PC-9 (cell line): ENCODE results near the gene ANKFN1. TPM values are rescaled to one million over a fixed set of nuclear protein-coding genes. Genes with fewer than 3 reads are reported as not detected.

Experiments used
- BruUV-seq: library from RNA; stranded (reverse); fragments of 400-500 nt; replicated peaks from 2 replicates; lab custom pipeline; 2021; lab: Mats Ljungman, UMichigan
- CTCF ChIA-PET: fragments of 300-600 bp; sonication (Branson Sonifier 250); formaldehyde crosslinking; loops from one replicate; lab custom pipeline; 2022; ENCODE audit warnings: antibody characterized with exemption; lab: Charles Lee
- POLR2A ChIA-PET: fragments of 300-600 bp; sonication (Branson Sonifier 250); formaldehyde crosslinking; loops from one replicate; lab custom pipeline; 2022; ENCODE audit warnings: antibody characterized with exemption; ENCODE audit not compliant: unreplicated experiment; lab: Charles Lee
- DNase-seq, 2 experiments: peaks; one replicate each; pipeline versions ENCODE4 v3.0.0 to v3.0.0-alpha.2; 2015 to 2022; ENCODE audit warnings: mixed read lengths in 1 of 2
- H2AFZ ChIP-seq: fragments of 200-600 bp; sonication (generic); 2 replicates; pipeline ENCODE4 v1.8.1; 2017; ENCODE audit warnings: antibody characterized with exemption
- H3F3A ChIP-seq: fragments of 200-600 bp; sonication (generic); 2 replicates; pipeline ENCODE4 v1.8.1; 2017; ENCODE audit warnings: antibody characterized with exemption, mild to moderate bottlenecking, low read depth; ENCODE audit not compliant: insufficient read depth
- H3K27ac ChIP-seq: fragments of 200-600 bp; sonication (generic); 2 replicates; pipeline ENCODE4 v1.6.1; 2016; ENCODE audit warnings: mixed run types
- H3K27me3 ChIP-seq: fragments of 200-600 bp; sonication (generic); 2 replicates; pipeline ENCODE4 v1.6.1; 2016; ENCODE audit warnings: low read depth, mixed run types; ENCODE audit not compliant: insufficient read depth
- H3K36me3 ChIP-seq: fragments of 200-600 bp; sonication (generic); 2 replicates; pipeline ENCODE4 v1.6.1; 2016; ENCODE audit warnings: low read depth, mixed run types
- H3K4me1 ChIP-seq: fragments of 200-600 bp; sonication (generic); replicated peaks from 2 replicates; pipeline ENCODE4 v1.6.1; 2016; ENCODE audit warnings: mixed run types; ENCODE audit not compliant: insufficient read depth
- H3K4me2 ChIP-seq: fragments of 200-600 bp; sonication (generic); 2 replicates; pipeline ENCODE4 v1.6.1; 2017; ENCODE audit warnings: mixed run types
- H3K4me3 ChIP-seq: fragments of 200-600 bp; sonication (generic); 2 replicates; pipeline ENCODE4 v1.6.1; 2016; ENCODE audit warnings: mixed run types
- H3K79me2 ChIP-seq: fragments of 200-600 bp; sonication (generic); 2 replicates; pipeline ENCODE4 v1.6.1; 2017; ENCODE audit warnings: low read depth, mixed run types
- H3K9me2 ChIP-seq: fragments of 200-600 bp; sonication (generic); 2 replicates; pipeline ENCODE4 v1.8.1; 2017; ENCODE audit warnings: mild to moderate bottlenecking; ENCODE audit not compliant: insufficient read depth
- H3K9me3 ChIP-seq: fragments of 200-600 bp; sonication (generic); 2 replicates; pipeline ENCODE4 v1.8.1; 2016; ENCODE audit warnings: low read depth; ENCODE audit not compliant: insufficient read depth
- H4K20me1 ChIP-seq: fragments of 200-600 bp; sonication (generic); 2 replicates; pipeline ENCODE4 v1.8.1; 2017; ENCODE audit not compliant: insufficient read depth
- EZH2 ChIP-seq: fragments of 200-600 bp; sonication (generic); IDR thresholded peaks from 2 replicates; pipeline ENCODE4 v1.8.0; 2017; ENCODE audit warnings: antibody characterized with exemption, low read depth
- intact Hi-C: fragments of 100-400 bp; cut with micrococcal nuclease; formaldehyde crosslinking; loops from one replicate; pipeline ENCODE4 v1.10.0; 2022; ENCODE audit not compliant: unreplicated experiment
- total RNA-seq: library from RNA; stranded (reverse); gene quantifications from 2 replicates; pipeline ENCODE4 v1.2.3, GENCODE V29; 2021
- TF ChIP-seq, protein P1 (sequence below): fragments of 200-600 bp; sonication (generic); conservative IDR thresholded peaks from 2 replicates; pipeline ENCODE4 v1.6.1; 2017; ENCODE audit warnings: mixed run types, antibody characterized with exemption, mild to moderate bottlenecking, moderate library complexity

Gene ANKFN1
- total RNA-seq, 1 experiment from 2014 or later, result not detected

DNA sequence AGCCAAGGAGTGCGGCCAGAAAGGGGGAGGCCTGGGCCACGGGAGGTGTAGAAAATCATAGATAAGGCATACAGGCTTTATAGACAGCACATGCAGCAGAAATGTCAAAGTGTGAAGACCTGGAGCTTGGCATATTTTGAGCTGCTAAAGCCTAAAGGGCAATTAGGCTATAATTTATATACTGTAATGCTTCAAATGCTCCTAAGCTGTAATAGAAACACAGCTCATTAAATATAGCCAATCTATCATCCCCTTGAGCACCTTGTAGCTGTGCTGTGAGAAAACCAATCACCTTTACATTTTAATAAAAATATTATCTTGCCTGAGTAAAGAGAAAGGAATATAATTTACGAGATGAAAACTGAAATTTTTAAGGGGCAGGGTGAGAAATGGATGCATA is 342.3 kb downstream of the ANKFN1 start:
- intact Hi-C loops, result loop anchor here (5.0 kb wide), 1 partner anchor 287 kb away; no protein-coding TSS in a partner anchor
- no peak for TF ChIP-seq EZH2
- TF ChIP-seq, protein P1, sequence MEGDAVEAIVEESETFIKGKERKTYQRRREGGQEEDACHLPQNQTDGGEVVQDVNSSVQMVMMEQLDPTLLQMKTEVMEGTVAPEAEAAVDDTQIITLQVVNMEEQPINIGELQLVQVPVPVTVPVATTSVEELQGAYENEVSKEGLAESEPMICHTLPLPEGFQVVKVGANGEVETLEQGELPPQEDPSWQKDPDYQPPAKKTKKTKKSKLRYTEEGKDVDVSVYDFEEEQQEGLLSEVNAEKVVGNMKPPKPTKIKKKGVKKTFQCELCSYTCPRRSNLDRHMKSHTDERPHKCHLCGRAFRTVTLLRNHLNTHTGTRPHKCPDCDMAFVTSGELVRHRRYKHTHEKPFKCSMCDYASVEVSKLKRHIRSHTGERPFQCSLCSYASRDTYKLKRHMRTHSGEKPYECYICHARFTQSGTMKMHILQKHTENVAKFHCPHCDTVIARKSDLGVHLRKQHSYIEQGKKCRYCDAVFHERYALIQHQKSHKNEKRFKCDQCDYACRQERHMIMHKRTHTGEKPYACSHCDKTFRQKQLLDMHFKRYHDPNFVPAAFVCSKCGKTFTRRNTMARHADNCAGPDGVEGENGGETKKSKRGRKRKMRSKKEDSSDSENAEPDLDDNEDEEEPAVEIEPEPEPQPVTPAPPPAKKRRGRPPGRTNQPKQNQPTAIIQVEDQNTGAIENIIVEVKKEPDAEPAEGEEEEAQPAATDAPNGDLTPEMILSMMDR, result no peak

DNA sequence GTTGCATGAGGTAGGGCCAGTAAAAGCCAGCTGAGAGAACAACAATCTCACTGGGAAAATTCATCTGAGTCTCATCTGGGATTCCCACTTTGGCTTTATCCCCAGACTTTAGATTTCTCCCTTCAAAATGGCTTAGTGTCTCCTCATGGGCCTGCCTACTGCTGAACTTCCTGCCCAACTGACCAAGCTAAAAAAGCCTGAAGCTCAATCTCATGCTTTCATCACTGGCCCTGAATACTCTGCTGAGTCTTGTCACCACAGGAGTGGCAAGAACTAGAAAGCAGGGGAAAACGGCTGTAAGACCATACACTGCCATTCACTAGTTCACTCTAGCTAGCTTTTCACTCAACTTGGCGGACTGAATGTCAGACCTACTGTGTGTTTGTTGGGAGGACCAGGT is 343.9 kb downstream of the ANKFN1 start:
- no peaks in the 10 kb centered on the region for H3K79me2 ChIP-seq
- intact Hi-C loops, result loop anchor here (5.0 kb wide), 1 partner anchor 285 kb away; no protein-coding TSS in a partner anchor
- no peaks in the 10 kb centered on the region for H3K9me3 ChIP-seq
- H3K4me1 ChIP-seq, result no peaks in the 10 kb centered on the region
- no peak for DNase-seq
- CTCF ChIA-PET, result no interaction called here
- H2AFZ ChIP-seq, result no peak overlapping the region
- no peak overlapping the region for H3K4me3 ChIP-seq
- POLR2A ChIA-PET, result no interaction called here
- no TSS peak for BruUV-seq
- TF ChIP-seq, protein P1, result no peak
- TF ChIP-seq EZH2, result no peak
- no peak overlapping the region for H3K4me2 ChIP-seq
- no peak overlapping the region for H3K27ac ChIP-seq
- no peaks in the 10 kb centered on the region for H3K9me2 ChIP-seq
- no peaks in the 10 kb centered on the region for H3F3A ChIP-seq
- no peaks in the 10 kb centered on the region for H3K27me3 ChIP-seq
- no peaks in the 10 kb centered on the region for H4K20me1 ChIP-seq
- H3K36me3 ChIP-seq, result no peaks in the 10 kb centered on the region

More for the DNA sequence above, 342.3 kb downstream of the ANKFN1 start:
- Histone ChIP-seq H3K79me2 (no peaks in the 10 kb centered on the region), H3K9me3 (no peaks in the 10 kb centered on the region), H3K4me2 (no peak overlapping the region), H3F3A (no peaks in the 10 kb centered on the region), H2AFZ (no peak overlapping the region), H4K20me1 (no peaks in the 10 kb centered on the region), H3K27me3 (no peaks in the 10 kb centered on the region), H3K9me2 (no peaks in the 10 kb centered on the region), H3K4me3 (no peak overlapping the region), H3K36me3 (no peaks in the 10 kb centered on the region), H3K27ac (no peak overlapping the region), H3K4me1 (no peaks in the 10 kb centered on the region)
- POLR2A ChIA-PET, result interaction anchor here (0.7 kb wide), 1 partner anchor 18 kb away, joined by 3 read pairs; no protein-coding TSS in a partner anchor
- no TSS peak for BruUV-seq
- no peak for DNase-seq
- CTCF ChIA-PET, result no interaction called here

DNA sequence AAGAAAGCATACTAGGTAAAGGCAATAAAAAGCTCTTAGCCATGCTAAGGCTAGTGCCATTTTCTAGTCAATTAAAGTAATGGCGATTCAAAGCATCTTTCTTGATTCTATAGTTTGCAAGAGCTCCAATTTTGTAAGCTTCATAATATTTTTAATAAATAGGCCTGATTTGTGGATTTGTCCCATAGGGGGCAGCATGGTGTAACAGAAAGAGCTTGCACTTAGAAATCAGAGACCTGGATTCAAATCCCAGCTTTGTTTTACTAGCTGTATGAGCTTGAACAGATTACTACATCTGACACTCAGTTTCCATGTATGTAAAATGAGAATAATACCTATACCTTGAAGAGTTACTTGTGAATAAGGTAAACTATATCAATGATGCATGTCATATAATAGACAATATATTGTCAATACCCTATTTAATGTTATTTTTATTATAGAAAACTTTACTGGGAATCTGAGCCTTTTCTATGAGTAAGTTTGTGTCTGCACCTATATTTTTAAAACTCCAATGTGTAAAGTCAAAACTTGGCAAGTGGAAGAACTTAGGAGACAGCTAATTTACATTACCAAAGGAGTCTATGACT is 346.6 kb downstream of the ANKFN1 start:
- no TSS peak for BruUV-seq
- H3K4me1 ChIP-seq, result no peaks in the 10 kb centered on the region
- H3K27ac ChIP-seq, result no peak overlapping the region
- ChIA-PET CTCF (interaction anchor here (0.6 to 1.1 kb wide), 6 partner anchors 216 to 918 kb away, joined by 3 to 24 read pairs (median 6); no protein-coding TSS in a partner anchor), POLR2A (no interaction called here)
- no peaks in the 10 kb centered on the region for H3F3A ChIP-seq
- no peaks in the 10 kb centered on the region for H3K9me3 ChIP-seq
- H2AFZ ChIP-seq, result no peak overlapping the region
- DNase-seq, result peak; percentile 8 to 41
- intact Hi-C loops, result loop anchor here (1.0 to 5.0 kb wide), 2 partner anchors 216 to 282 kb away; no protein-coding TSS in a partner anchor
- H3K9me2 ChIP-seq, result no peaks in the 10 kb centered on the region
- H4K20me1 ChIP-seq, result no peaks in the 10 kb centered on the region
- no peaks in the 10 kb centered on the region for H3K27me3 ChIP-seq
- TF ChIP-seq, protein P1, result peak; percentile 82
- TF ChIP-seq EZH2, result no peak
- no peaks in the 10 kb centered on the region for H3K79me2 ChIP-seq
- no peak overlapping the region for H3K4me2 ChIP-seq
- no peaks in the 10 kb centered on the region for H3K36me3 ChIP-seq
- no peak overlapping the region for H3K4me3 ChIP-seq
